Aorta (tissue), 5 donors: ENCODE measurements around the gene MAD1L1. TPM values are rescaled to one million over a fixed set of nuclear protein-coding genes. Genes with fewer than 3 reads are reported as not detected.

Experiments
- ATAC-seq: fragments of 200-7000 bp; cut with Tn5 transposase; one replicate; pipeline ENCODE4 v1.9.1; 2022; ENCODE audit warnings: moderate library complexity; ENCODE audit not compliant: low FRiP score
- DNase-seq, 2 donors: peaks; one replicate each; pipeline ENCODE4 v3.0.0-alpha.2; 2020
- H3K27ac ChIP-seq, 2 donors: one replicate each; pipeline ENCODE4 v1.5.1; 2013; ENCODE audit warnings: low read length in 2 of 2, mild to moderate bottlenecking in 2 of 2, moderate library complexity in 2 of 2, control low read depth in 1 of 2, inconsistent platforms in 1 of 2, low read depth in 1 of 2
- H3K27me3 ChIP-seq, 2 donors: one replicate each; pipeline ENCODE4 v1.6.1; 2013; ENCODE audit warnings: control low read depth in 1 of 2, low read length in 1 of 2, mild to moderate bottlenecking in 1 of 2, moderate library complexity in 1 of 2; ENCODE audit not compliant: insufficient read depth in 2 of 2, control insufficient read depth in 1 of 2
- H3K36me3 ChIP-seq, 2 donors: one replicate each; pipeline ENCODE4 v1.6.1; 2013; ENCODE audit warnings: control low read depth in 1 of 2, low read length in 1 of 2, mild to moderate bottlenecking in 1 of 2; ENCODE audit not compliant: insufficient read depth in 2 of 2, control insufficient read depth in 1 of 2
- H3K4me1 ChIP-seq, 2 donors: one replicate each; pipeline ENCODE4 v1.6.1; 2013; ENCODE audit warnings: low read length in 2 of 2, control low read depth in 1 of 2, mild to moderate bottlenecking in 1 of 2, moderate library complexity in 1 of 2; ENCODE audit not compliant: insufficient read depth in 2 of 2, control insufficient read depth in 1 of 2
- H3K4me3 ChIP-seq, 2 donors: one replicate each; pipeline ENCODE4 v1.5.1; 2013; ENCODE audit warnings: low read length in 2 of 2, control low read depth in 1 of 2, mild to moderate bottlenecking in 1 of 2
- H3K9me3 ChIP-seq: one replicate; pipeline ENCODE4 v1.6.1; 2013; ENCODE audit warnings: mild to moderate bottlenecking, low read length; ENCODE audit not compliant: control insufficient read depth
- whole genome bisulfite sequencing, 2 donors: extraction: QIAGEN DNeasy Blood & Tissue Kit; methylation state at CpG; one replicate each; pipeline ENCODE4 v1.1.7; 2013; 5-methylcytosine and 5-hydroxymethylcytosine counted together
- intact Hi-C, 2 donors: fragments of 100-400 bp; cut with DNase I; formaldehyde crosslinking; loops; one replicate each; pipeline versions ENCODE4 v1.14.2 to v1.15.0; 2022
- polyA plus RNA-seq, 2 donors: library from polyadenylated mRNA; stranded (reverse); fragments of 200-250 nt; gene quantifications; one replicate each; pipeline ENCODE4 v1.2.3, GENCODE V29; 2013
- total RNA-seq, 2 donors: library from RNA; stranded (reverse); fragmentation: NEBNext Ultra II Directional; extraction: Animal tissue kit (Norgen Biotek cat#: 25700); gene quantifications; one replicate each; pipeline ENCODE4 v1.2.1, GENCODE V29; 2021
- donor health status: healthy with polysubstance abuse.
- donor health status: Bipolar disorder and iron deficiency.
- donor health status: DM: no; HTN: no; CAD: no.
- donor health status: DM: no; HTN: no; CAD: no.
- donor health status: DM: yes; HTN: yes; CAD: no.

MAD1L1 gene
- total and polyA plus RNA-seq, 4 donors = 14.8 to 35.8 (median 20.2) TPM

GRCh38 chr7:2199956-2200583 lies 32.7 kb downstream of the MAD1L1 start:
- intact Hi-C loops = loop anchor here in 1 of 2 donors (10.0 kb wide), 1 partner anchor 535 kb away; no protein-coding TSS in a partner anchor
- no peaks in the 10 kb centered on the region for H3K9me3 ChIP-seq
- no peak for ATAC-seq
- no peak for DNase-seq
- no peak overlapping the region for H3K4me3 ChIP-seq
- no peak overlapping the region for H3K27ac ChIP-seq
- H3K36me3 ChIP-seq = peaks cover 0 to 2% of the 10 kb centered on the region in 2 donors
- H3K27me3 ChIP-seq = no peaks in the 10 kb centered on the region
- 96% methylated on average over 24 to 25 of the region's 25 CpGs for WGBS, 2 donors
- H3K4me1 ChIP-seq = no peaks in the 10 kb centered on the region

- Histone ChIP-seq H3K9me3 (no peaks in the 10 kb centered on the region), H3K4me1 (no peaks in the 10 kb centered on the region), H3K27ac (no peak overlapping the region), H3K4me3 (no peak overlapping the region), H3K27me3 (no peaks in the 10 kb centered on the region), H3K36me3 (peaks cover 0 to 2% of the 10 kb centered on the region in 2 donors)
- 94 to 95% methylated on average over 16 of the region's 16 CpGs for WGBS, 2 donors
- intact Hi-C loops = no loop called here
- DNase-seq (no peak), ATAC-seq (no peak)
Measured at GRCh38 chr7:2199528-2199927, 33.2 kb downstream of the MAD1L1 start.

- Histone ChIP-seq H3K4me1 (no peaks in the 10 kb centered on the region), H3K27ac (no peak overlapping the region), H3K9me3 (no peaks in the 10 kb centered on the region), H3K27me3 (no peaks in the 10 kb centered on the region), H3K36me3 (peaks cover 0 to 2% of the 10 kb centered on the region in 2 donors), H3K4me3 (no peak overlapping the region)
- WGBS, 2 donors = 91 to 93% methylated on average over 10 of the region's 10 CpGs
- ATAC-seq (no peak), DNase-seq (no peak)
- intact Hi-C loops = no loop called here
Measured at GRCh38 chr7:2198760-2199159, 34.0 kb downstream of the MAD1L1 start.

- H3K27me3 ChIP-seq = no peaks in the 10 kb centered on the region
- no peak overlapping the region for H3K27ac ChIP-seq
- DNase-seq = no peak
- H3K9me3 ChIP-seq = no peaks in the 10 kb centered on the region
- H3K4me1 ChIP-seq = no peaks in the 10 kb centered on the region
- H3K4me3 ChIP-seq = no peak overlapping the region
- intact Hi-C loops = no loop called here
- 94 to 96% methylated on average over 15 of the region's 15 CpGs for WGBS, 2 donors
- ATAC-seq = no peak
- H3K36me3 ChIP-seq = peaks cover 0 to 2% of the 10 kb centered on the region in 2 donors
Measured at GRCh38 chr7:2198206-2198605, 34.5 kb downstream of the MAD1L1 start.

- WGBS, 2 donors = 89 to 93% methylated on average over 21 of the region's 21 CpGs
- intact Hi-C loops = no loop called here
- DNase-seq (no peak), ATAC-seq (no peak)
- H3K27me3 ChIP-seq = no peaks in the 10 kb centered on the region
- no peak overlapping the region for H3K4me3 ChIP-seq
- peaks cover 0 to 2% of the 10 kb centered on the region in 2 donors for H3K36me3 ChIP-seq
- no peaks in the 10 kb centered on the region for H3K9me3 ChIP-seq
- no peaks in the 10 kb centered on the region for H3K4me1 ChIP-seq
- H3K27ac ChIP-seq = no peak overlapping the region
Measured at GRCh38 chr7:2197436-2198155, 35.1 kb downstream of the MAD1L1 start.

- Histone ChIP-seq H3K4me1 (no peaks in the 10 kb centered on the region), H3K27ac (no peak overlapping the region), H3K27me3 (no peaks in the 10 kb centered on the region), H3K9me3 (no peaks in the 10 kb centered on the region), H3K36me3 (peaks cover 0 to 2% of the 10 kb centered on the region in 2 donors), H3K4me3 (no peak overlapping the region)
- ATAC-seq (no peak), DNase-seq (no peak)
- WGBS, 2 donors = 93 to 95% methylated on average over 32 of the region's 32 CpGs
- intact Hi-C loops = no loop called here
Measured at GRCh38 chr7:2196381-2197378, 36.1 kb downstream of the MAD1L1 start.

- DNase-seq (no peak), ATAC-seq (no peak)
- no peaks in the 10 kb centered on the region for H3K9me3 ChIP-seq
- H3K27ac ChIP-seq = no peak overlapping the region
- peaks cover 0 to 2% of the 10 kb centered on the region in 2 donors for H3K36me3 ChIP-seq
- 96 to 98% methylated on average over 13 of the region's 13 CpGs for WGBS, 2 donors
- no peak overlapping the region for H3K4me3 ChIP-seq
- H3K27me3 ChIP-seq = no peaks in the 10 kb centered on the region
- H3K4me1 ChIP-seq = no peaks in the 10 kb centered on the region
- intact Hi-C loops = no loop called here
Measured at GRCh38 chr7:2195400-2196246, 37.1 kb downstream of the MAD1L1 start.
